ENCODE results near the gene OR4S2.

The OR4S2 gene

GRCh38 chr11:55648027-55648426, at the start of gene OR4S2:
OR4S2 (plus strand) TSS chr11:55648327; CDS start chr11:55650904, 2,577 bp downstream.
- no peak for DNase-seq

GRCh38 chr11:55607545-55607944, 40.6 kb upstream of the OR4S2 start, which contains the start of gene OR4C11:
OR4C11 (minus strand) TSS chr11:55607645; CDS start chr11:55604373, 3,272 bp downstream.
- no peak for DNase-seq

- no peak for DNase-seq
These were observed 23.6 kb upstream of the OR4S2 start for GRCh38 chr11:55624531-55624930.

- DNase-seq, result no peak
These were observed 13.3 kb upstream of the OR4S2 start, which contains the start of gene OR4P4 for GRCh38 chr11:55634813-55635212. OR4P4 (plus strand) TSS chr11:55635113.

GRCh38 chr11:55652560-55652959, 4.4 kb downstream of the OR4S2 start:
- DNase-seq, result no peak

GRCh38 chr11:55655096-55655495, 7.0 kb downstream of the OR4S2 start:
- no peak for DNase-seq

- DNase-seq, result no peak
These were observed 10.0 kb downstream of the OR4S2 start for GRCh38 chr11:55658031-55658573.

GRCh38 chr11:55658608-55659007, 10.5 kb downstream of the OR4S2 start:
- no peak for DNase-seq

- no peak for DNase-seq
These were observed 13.8 kb downstream of the OR4S2 start, which contains the start of gene OR4C6 for GRCh38 chr11:55661901-55662300. OR4C6 (plus strand) TSS chr11:55662201; CDS start chr11:55665167, 2,966 bp downstream.

GRCh38 chr11:55669376-55669775, 21.2 kb downstream of the OR4S2 start:
- DNase-seq, result no peak

- DNase-seq, result no peak
These were observed 25.7 kb downstream of the OR4S2 start for GRCh38 chr11:55673860-55674259.

GRCh38 chr11:55697817-55698216, 49.7 kb downstream of the OR4S2 start:
- DNase-seq, result no peak

GRCh38 chr11:55701429-55701828, 53.3 kb downstream of the OR4S2 start:
- DNase-seq, result no peak

All from activated CD8-positive, alpha-beta memory T cell treated with anti-CD3 and anti-CD28 coated beads, Interleukin-2, amount 50 U/mL, for 4 hours (primary cell).